HG02884 (cell line): ENCODE measurements around the gene SAE1.

Experiments
- ATAC-seq: cut with Tn5 transposase; IDR thresholded peaks from one replicate; pipeline ENCODE4 v1.9.1; 2021; ENCODE audit warnings: mild to moderate bottlenecking, moderate library complexity; ENCODE audit not compliant: unreplicated experiment

Gene SAE1

GRCh38 chr19:47209319-47210179 lies 78.9 kb downstream of the SAE1 start:
- ATAC-seq, result no peak

GRCh38 chr19:47210180-47210490 lies 79.5 kb downstream of the SAE1 start:
- no peak for ATAC-seq

- ATAC-seq, result no peak
Measured at GRCh38 chr19:47210689-47211316, 80.2 kb downstream of the SAE1 start.

- no peak for ATAC-seq
Measured at GRCh38 chr19:47215581-47215980, 84.9 kb downstream of the SAE1 start.

GRCh38 chr19:47221080-47221841 lies 90.6 kb downstream of the SAE1 start:
- ATAC-seq, result no peak

GRCh38 chr19:47221890-47222289 lies 91.3 kb downstream of the SAE1 start:
- no peak for ATAC-seq

- ATAC-seq, result no peak
Measured at GRCh38 chr19:47225746-47226425, 95.3 kb downstream of the SAE1 start.

- ATAC-seq, result no peak
Measured at GRCh38 chr19:47226426-47227351, 96.1 kb downstream of the SAE1 start.

- ATAC-seq, result no peak
Measured at GRCh38 chr19:47227352-47228167, 96.9 kb downstream of the SAE1 start.

- no peak for ATAC-seq
Measured at GRCh38 chr19:47228168-47228936, 97.7 kb downstream of the SAE1 start.

- no peak for ATAC-seq
Measured at GRCh38 chr19:47228937-47229675, 98.5 kb downstream of the SAE1 start.

GRCh38 chr19:47229676-47230053 lies 99.0 kb downstream of the SAE1 start:
- ATAC-seq, result no peak

- ATAC-seq, result no peak
Measured at GRCh38 chr19:47230054-47230920, 99.7 kb downstream of the SAE1 start.

GRCh38 chr19:47230921-47231214 lies 100.2 kb downstream of the SAE1 start, which contains the start of gene BBC3:
Gene BBC3, minus strand, starts transcription at chr19:47231199. Its CDS starts 2,768 bp downstream, at chr19:47228431.
- ATAC-seq, result no peak

GRCh38 chr19:47231215-47232054 lies 100.8 kb downstream of the SAE1 start:
- no peak for ATAC-seq
